SU-DHL-6 (cell line): ENCODE measurements around the gene ACSF3.

Source experiments
- CTCF ChIP-seq: fragments of 200-600 bp; sonication (generic); IDR thresholded peaks from one replicate; pipeline ENCODE4 v1.5.1; 2017; ENCODE audit warnings: antibody characterized with exemption, mild to moderate bottlenecking, low read length, moderate library complexity; ENCODE audit not compliant: insufficient read depth, poor library complexity, severe bottlenecking
- EZH2phosphoT487 ChIP-seq: fragments of 200-600 bp; sonication (generic), shearing (Covaris generic); conservative IDR thresholded peaks from 2 replicates; pipeline ENCODE4 v1.6.1; 2018; ENCODE audit warnings: mild to moderate bottlenecking, antibody characterized with exemption, low read length, moderate library complexity, mixed read lengths

GRCh38 chr16:89096042-89096717 is 2.5 kb downstream of the ACSF3 start:
- TF ChIP-seq CTCF (no peak), EZH2phosphoT487 (no peak)
